ENCODE measurements around the gene R3HCC1L. TPM values are rescaled to one million over a fixed set of nuclear protein-coding genes. Genes with fewer than 3 reads are reported as not detected.
A peak's percentile ranks its signal among the peaks of the same experiment; 100 is the strongest.

R3HCC1L gene
- total RNA-seq, 4 donors from 2014 or later, result 12.1 to 23.6 (median 16.7) TPM

DNA sequence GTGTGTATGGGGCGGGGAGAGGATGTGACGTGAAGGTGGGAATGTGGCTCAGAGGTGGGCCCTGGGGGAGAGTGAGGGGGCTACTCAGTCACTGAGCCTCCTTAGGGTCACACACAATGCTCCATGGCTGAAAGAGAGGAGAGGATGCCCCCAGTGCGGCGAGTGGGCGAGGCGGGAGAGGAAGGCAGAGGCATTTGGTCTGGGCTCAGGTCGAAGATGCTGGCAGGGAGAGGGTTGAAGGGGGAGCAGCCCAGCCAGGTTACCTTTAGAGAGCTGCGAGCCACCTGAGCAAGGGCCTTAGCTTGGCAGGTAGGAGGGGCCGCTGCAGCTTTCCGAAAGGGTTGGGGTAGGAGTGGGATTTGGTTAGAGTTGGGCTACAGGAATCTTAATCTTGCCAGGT lies 138.2 kb downstream of the R3HCC1L start:
- DNase-seq (ENCODE audit: low spot score in 2 of 2), result peak in 1 of 2 donors; percentile 52
- intact Hi-C loops (cut with DNase I; ENCODE audit: low total_unique reads), result no loop called here
- no peak overlapping the region for H3K4me3 ChIP-seq (ENCODE audit: low read depth, poor library complexity, severe bottlenecking)
- 78 to 88% methylated on average over 10 of the region's 10 CpGs for WGBS, 2 donors
- TF ChIP-seq CTCF (IDR thresholded peaks at IDR 0.05) (no peak), POLR2A (IDR thresholded peaks at IDR 0.05) (no peak)

GRCh38 chr10:98273057-98273850 lies 138.8 kb downstream of the R3HCC1L start:
- TF ChIP-seq POLR2A (IDR thresholded peaks at IDR 0.05), result no peak
- TF ChIP-seq CTCF (IDR thresholded peaks at IDR 0.05), result no peak
- no peak overlapping the region for H3K4me3 ChIP-seq (ENCODE audit: low read depth, poor library complexity, severe bottlenecking)
- 80 to 86% methylated on average over 9 of the region's 9 CpGs for WGBS, 2 donors
- DNase-seq (ENCODE audit: low spot score in 2 of 2), result peak in 1 of 2 donors; percentile 40
- intact Hi-C loops (cut with DNase I; ENCODE audit: low total_unique reads), result no loop called here

GRCh38 chr10:98274562-98274961 lies 140.1 kb downstream of the R3HCC1L start:
- DNase-seq (ENCODE audit: low spot score in 2 of 2), result no peak
- TF ChIP-seq POLR2A (IDR thresholded peaks at IDR 0.05) (no peak), CTCF (IDR thresholded peaks at IDR 0.05) (no peak)
- H3K4me3 ChIP-seq (ENCODE audit: low read depth, poor library complexity, severe bottlenecking), result no peak overlapping the region
- intact Hi-C loops (cut with DNase I; ENCODE audit: low total_unique reads), result no loop called here
- 90 to 91% methylated on average over 3 of the region's 3 CpGs for whole genome bisulfite sequencing, 2 donors

DNA sequence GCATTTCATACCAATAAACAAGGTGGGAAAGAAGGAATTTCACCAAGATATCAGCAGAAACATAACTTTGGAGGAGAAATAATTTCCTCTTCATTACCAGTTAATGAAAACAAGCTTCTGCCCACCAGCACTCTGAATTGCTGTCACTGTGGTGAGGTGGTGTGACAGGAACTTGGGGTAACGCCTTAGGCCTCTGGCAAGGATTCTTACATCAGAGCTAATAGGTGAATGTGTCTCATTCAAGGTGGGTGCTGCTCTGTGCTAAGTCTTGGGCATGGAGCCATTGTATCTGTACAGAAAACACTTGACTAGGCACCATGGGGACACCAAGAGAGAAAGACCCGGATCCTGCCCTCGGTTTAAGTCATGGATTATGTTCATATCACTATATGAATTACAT lies 141.9 kb downstream of the R3HCC1L start:
- H3K4me3 ChIP-seq (ENCODE audit: low read depth, poor library complexity, severe bottlenecking), result no peak overlapping the region
- WGBS, 2 donors, result 81 to 88% methylated on average over 3 of the region's 3 CpGs
- peak in 1 of 2 donors; percentile 63 for DNase-seq (ENCODE audit: low spot score in 2 of 2)
- no peak for TF ChIP-seq CTCF (IDR thresholded peaks at IDR 0.05)
- no peak for TF ChIP-seq POLR2A (IDR thresholded peaks at IDR 0.05)
- intact Hi-C loops (cut with DNase I; ENCODE audit: low total_unique reads), result no loop called here

DNA sequence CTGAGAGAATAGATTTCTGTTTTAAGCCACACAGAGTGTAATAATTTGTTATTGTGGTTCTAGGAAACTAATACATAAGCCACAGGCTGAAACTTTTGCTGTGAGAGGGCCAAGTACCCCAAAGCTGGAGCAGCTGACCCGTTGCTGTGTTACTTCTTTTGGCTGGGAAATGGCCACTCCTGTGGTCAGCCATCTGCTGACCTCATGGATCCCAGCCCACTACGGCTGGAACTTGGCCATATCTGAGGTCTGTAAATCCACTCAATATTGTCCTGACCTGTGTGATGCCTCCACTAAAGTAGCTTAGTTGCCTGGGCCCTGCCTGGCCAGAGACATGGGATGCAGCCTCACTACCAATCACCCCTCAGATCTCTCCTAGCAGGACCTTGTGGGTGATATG lies 151.0 kb downstream of the R3HCC1L start:
- DNase-seq (ENCODE audit: low spot score in 2 of 2), result peak in 1 of 2 donors; percentile 36
- intact Hi-C loops (cut with DNase I; ENCODE audit: low total_unique reads), result no loop called here
- no peak for TF ChIP-seq POLR2A (IDR thresholded peaks at IDR 0.05)
- no peak for TF ChIP-seq CTCF (IDR thresholded peaks at IDR 0.05)
- WGBS, 2 donors, result 63 to 89% methylated on average over 2 of the region's 2 CpGs
- no peak overlapping the region for H3K4me3 ChIP-seq (ENCODE audit: low read depth, poor library complexity, severe bottlenecking)

Measured in lower leg skin (tissue), 4 donors.